Left renal cortex interstitium (tissue), 4 donors: ENCODE data around the gene NKX3-2. TPM values are rescaled to one million over a fixed set of nuclear protein-coding genes. Genes with fewer than 3 reads are reported as not detected.

Experiments used
- DNase-seq, 4 donors: peaks; one replicate each; pipeline ENCODE4 v3.0.0-alpha.2; 2013; ENCODE audit warnings: low read depth in 4 of 4, low spot score in 2 of 4, missing footprints in 1 of 4
- polyA plus RNA-seq, 4 donors: library from polyadenylated mRNA; unstranded; fragments of 120-200 nt; gene quantifications; one replicate each; pipeline ENCODE4 v1.2.1, GENCODE V29; 2013; ENCODE audit not compliant: insufficient read length in 4 of 4

The NKX3-2 gene
- polyA plus RNA-seq, 4 donors, result 0.04 to 0.06 TPM; not detected in 2

- DNase-seq, result no peak
These were observed 29.0 kb downstream of the NKX3-2 start for GRCh38 chr4:13515268-13515667.

GRCh38 chr4:13514722-13515121, 29.6 kb downstream of the NKX3-2 start:
- DNase-seq, result no peak

- no peak for DNase-seq
These were observed 33.2 kb downstream of the NKX3-2 start for GRCh38 chr4:13511101-13511500.

- no peak for DNase-seq
These were observed 34.9 kb downstream of the NKX3-2 start for GRCh38 chr4:13509442-13509841.

- DNase-seq, result no peak
These were observed 39.9 kb downstream of the NKX3-2 start for GRCh38 chr4:13504374-13504773.

- no peak for DNase-seq
These were observed 45.8 kb downstream of the NKX3-2 start for GRCh38 chr4:13498469-13498868.

- DNase-seq, result no peak
These were observed 47.7 kb downstream of the NKX3-2 start for GRCh38 chr4:13496605-13497004.

- no peak for DNase-seq
These were observed 48.6 kb downstream of the NKX3-2 start for GRCh38 chr4:13495753-13496152.

GRCh38 chr4:13493793-13494192, 50.5 kb downstream of the NKX3-2 start:
- DNase-seq, result no peak

- no peak for DNase-seq
These were observed 51.6 kb downstream of the NKX3-2 start for GRCh38 chr4:13492747-13493146.

Other genes starting within 250 kb of the NKX3-2 start
- 10 to 100 TPM; 29.9 to 35.4 (median 32.5) TPM for gene RAB28, start 60.2 kb downstream of the NKX3-2 start, polyA plus RNA-seq
- 10 to 100 TPM; 46.2 to 76.7 (median 58.2) TPM for gene BOD1L1, start 83.2 kb upstream of the NKX3-2 start, polyA plus RNA-seq